ENCODE measurements around the gene UCP2. TPM values are rescaled to one million over a fixed set of nuclear protein-coding genes. Genes with fewer than 3 reads are reported as not detected.

UCP2 gene
- total and polyA plus RNA-seq, 9 of the 15 experiments (the other 6 are each of a cell fraction or from before 2014, with no cell fraction given): 19.2 to 216 (median 87.9) TPM

- peak; percentile 74; the same call in 1 of the 2 replicates for TF ChIP-seq REST (IDR thresholded peaks at IDR 0.05; ENCODE audit: borderline replicate concordance)
- no peak for TF ChIP-seq REST (CRISPR knock-in tag; IDR thresholded peaks at IDR 0.05; ENCODE audit: low read depth)
- no peak for TF ChIP-seq KDM4B (IDR thresholded peaks at IDR 0.05; ENCODE audit: borderline replicate concordance in 2 of 2, low read depth in 1 of 2)
- no peak for TF ChIP-seq FIP1L1 (IDR thresholded peaks at IDR 0.05; ENCODE audit: low read depth, low read length, poor library complexity, severe bottlenecking)
- TF ChIP-seq ADNP (tag; IDR thresholded peaks at IDR 0.05): no peak
- peak; percentile 70 for TF ChIP-seq MEIS2 (IDR thresholded peaks at IDR 0.05; ENCODE audit: partially characterized antibody)
- TF ChIP-seq SAFB2 (IDR thresholded peaks at IDR 0.05; ENCODE audit: borderline replicate concordance, low read depth, low read length, severe bottlenecking): no peak
- peak; percentile 74 to 85 for TF ChIP-seq RAD21 (CRISPR knock-in tag; conservative IDR thresholded peaks at IDR 0.05 in 1 of 2, IDR thresholded peaks at IDR 0.05 in 1 of 2)
- peak; percentile 37; the same call in 1 of the 2 replicates for TF ChIP-seq SMC3 (conservative IDR thresholded peaks at IDR 0.05; ENCODE audit: insufficient read depth, low read depth, low read length)
- TF ChIP-seq ATF6 (CRISPR knock-in tag; IDR thresholded peaks at IDR 0.05): no peak
- TF ChIP-seq BRD9 (IDR thresholded peaks at IDR 0.05; ENCODE audit: low read depth, partially characterized antibody): no peak
- no peak for TF ChIP-seq ZNF780A (CRISPR knock-in tag; IDR thresholded peaks at IDR 0.05)
- TF ChIP-seq POLR2B (IDR thresholded peaks at IDR 0.05; ENCODE audit: low read depth, partially characterized antibody): no peak
- no peak for TF ChIP-seq XRCC4 (IDR thresholded peaks at IDR 0.05; ENCODE audit: extremely low read depth, insufficient read depth, insufficient read length)
- no peak for TF ChIP-seq ILK (tag; IDR thresholded peaks at IDR 0.05; ENCODE audit: borderline replicate concordance, low read depth)
- 0 out of 2 replicates have a peak, but pooled peaks have one; percentile 8 for TF ChIP-seq ZBTB33 (CRISPR knock-in tag; IDR thresholded peaks at IDR 0.05)
Observed at GRCh38 chr11:73989156-73989555, 6.5 kb upstream of the UCP2 start (continued).

All from K562 (cell line).